Lower leg skin (tissue), 3 donors: Measurements from ENCODE around the gene FAM50B.

Experiments
- CTCF ChIP-seq, 3 donors: fragments of 450-650 bp; IDR thresholded peaks; one replicate each; pipeline ENCODE4 v1.5.1; 2016; ENCODE audit warnings: antibody characterized with exemption in 3 of 3, mild to moderate bottlenecking in 3 of 3, moderate library complexity in 2 of 3
- POLR2A ChIP-seq, 2 donors: fragments of 450-650 bp; IDR thresholded peaks; one replicate each; pipeline ENCODE4 v1.6.1; 2016 to 2017; ENCODE audit warnings: antibody characterized with exemption in 2 of 2, mild to moderate bottlenecking in 1 of 2, moderate library complexity in 1 of 2

GRCh38 chr6:3837781-3838180, 11.4 kb upstream of the FAM50B start:
- TF ChIP-seq CTCF (IDR thresholded peaks at IDR 0.05) (no peak), POLR2A (IDR thresholded peaks at IDR 0.05) (no peak)
